SU-DHL-6 (cell line): ENCODE measurements around the gene PHC1.

Experiments
- H2AFZ ChIP-seq: fragments of 200-600 bp; sonication (generic); 2 replicates; pipeline ENCODE4 v1.6.1; 2014; ENCODE audit warnings: low read depth, mild to moderate bottlenecking, moderate library complexity, mixed read lengths, antibody characterized with exemption, low read length; ENCODE audit not compliant: severe bottlenecking
- H3F3A ChIP-seq: fragments of 200-600 bp; shearing (Covaris generic); 2 replicates; pipeline ENCODE4 v1.6.0; 2016; ENCODE audit warnings: antibody characterized with exemption, mild to moderate bottlenecking; ENCODE audit not compliant: insufficient read depth
- H3K27ac ChIP-seq: fragments of 200-600 bp; sonication (generic); 2 replicates; pipeline ENCODE4 v1.5.1; 2016; ENCODE audit warnings: low read depth, mild to moderate bottlenecking, low read length, moderate library complexity, mixed read lengths
- H3K27me3 ChIP-seq: fragments of 200-600 bp; sonication (generic), shearing (Covaris generic); 2 replicates; pipeline ENCODE4 v1.6.0; 2014; ENCODE audit warnings: mild to moderate bottlenecking, low read length
- H3K36me3 ChIP-seq: fragments of 200-600 bp; sonication (generic); 2 replicates; pipeline ENCODE4 v1.6.1; 2014; ENCODE audit warnings: mild to moderate bottlenecking, low read length, mixed read lengths
- H3K4me2 ChIP-seq: fragments of 300-600, 200-600 bp; shearing (Covaris generic), sonication (generic); 2 replicates; pipeline ENCODE4 v1.6.0; 2014; ENCODE audit warnings: low read length, low read depth, mild to moderate bottlenecking; ENCODE audit not compliant: poor library complexity, severe bottlenecking
- H3K4me3 ChIP-seq: fragments of 200-600 bp; sonication (generic); 2 replicates; pipeline ENCODE4 v1.5.1; 2014; ENCODE audit warnings: antibody characterized with exemption, low read length, mild to moderate bottlenecking, mixed read lengths; ENCODE audit not compliant: insufficient read depth, poor library complexity, severe bottlenecking
- H3K79me2 ChIP-seq: fragments of 200-600 bp; sonication (generic); 2 replicates; pipeline ENCODE4 v1.6.1; 2014; ENCODE audit warnings: mild to moderate bottlenecking, low read length, moderate library complexity; ENCODE audit not compliant: insufficient read depth
- H3K9ac ChIP-seq: fragments of 200-600 bp; sonication (generic); 2 replicates; pipeline ENCODE4 v1.7.0; 2014; ENCODE audit warnings: mild to moderate bottlenecking, low read length
- H3K9me2 ChIP-seq: fragments of 200-600 bp; sonication (generic); replicated peaks from 2 replicates; pipeline ENCODE4 v1.6.1; 2014; ENCODE audit warnings: low read length; ENCODE audit not compliant: insufficient read depth
- H3K9me3 ChIP-seq: fragments of 200-600 bp; sonication (generic); 2 replicates; pipeline ENCODE4 v1.6.1; 2014; ENCODE audit warnings: low read length, mixed read lengths; ENCODE audit not compliant: insufficient read depth
- H4K20me1 ChIP-seq: fragments of 200-600 bp; sonication (generic); 2 replicates; pipeline ENCODE4 v1.6.1; 2014; ENCODE audit warnings: low read depth, mild to moderate bottlenecking, antibody characterized with exemption, low read length, moderate library complexity, mixed read lengths
- CTCF ChIP-seq: fragments of 200-600 bp; sonication (generic); IDR thresholded peaks from one replicate; pipeline ENCODE4 v1.5.1; 2017; ENCODE audit warnings: antibody characterized with exemption, mild to moderate bottlenecking, low read length, moderate library complexity; ENCODE audit not compliant: insufficient read depth, poor library complexity, severe bottlenecking
- EZH2phosphoT487 ChIP-seq: fragments of 200-600 bp; sonication (generic), shearing (Covaris generic); conservative IDR thresholded peaks from 2 replicates; pipeline ENCODE4 v1.6.1; 2018; ENCODE audit warnings: mild to moderate bottlenecking, antibody characterized with exemption, low read length, moderate library complexity, mixed read lengths

The PHC1 gene

GRCh38 chr12:8950221-8950527, 35.9 kb downstream of the PHC1 start:
- H3K79me2 ChIP-seq = peaks cover 51% of the 10 kb centered on the region
- TF ChIP-seq CTCF (no peak), EZH2phosphoT487 (no peak)
- peaks cover 7% of the 10 kb centered on the region; the same call in 1 of the 2 replicates for H3K36me3 ChIP-seq
- H3K9me2 ChIP-seq = no peaks in the 10 kb centered on the region
- peak overlapping the region; percentile 69 for H2AFZ ChIP-seq
- H3K27me3 ChIP-seq = no peaks in the 10 kb centered on the region
- peak overlapping the region; percentile 69 for H3K4me3 ChIP-seq
- peak overlapping the region; percentile 96 for H3K4me2 ChIP-seq
- H3K9me3 ChIP-seq = 0 out of 2 replicates have a peak, but pooled peaks cover 6% of the 10 kb centered on the region
- peak overlapping the region; percentile 80 for H3K9ac ChIP-seq
- peak overlapping the region; percentile 86 for H3K27ac ChIP-seq
- H4K20me1 ChIP-seq = no peaks in the 10 kb centered on the region; the same call in 1 of the 2 replicates
- peaks cover 6% of the 10 kb centered on the region for H3F3A ChIP-seq

GRCh38 chr12:8950702-8951478, 36.6 kb downstream of the PHC1 start:
- H3F3A ChIP-seq = peaks cover 6% of the 10 kb centered on the region
- no peaks in the 10 kb centered on the region for H3K9me2 ChIP-seq
- H2AFZ ChIP-seq = peak overlapping the region; percentile 69
- no peaks in the 10 kb centered on the region for H3K27me3 ChIP-seq
- peaks cover 7% of the 10 kb centered on the region; the same call in 1 of the 2 replicates for H3K36me3 ChIP-seq
- H3K4me3 ChIP-seq = peak overlapping the region; percentile 69
- peak overlapping the region; percentile 86 for H3K27ac ChIP-seq
- H3K9me3 ChIP-seq = 0 out of 2 replicates have a peak, but pooled peaks cover 6% of the 10 kb centered on the region
- H4K20me1 ChIP-seq = no peaks in the 10 kb centered on the region; the same call in 1 of the 2 replicates
- peak overlapping the region; percentile 96 for H3K4me2 ChIP-seq
- TF ChIP-seq CTCF (no peak), EZH2phosphoT487 (no peak)
- H3K79me2 ChIP-seq = peaks cover 51% of the 10 kb centered on the region
- peak overlapping the region; percentile 80 for H3K9ac ChIP-seq

- H3K4me3 ChIP-seq = no peak overlapping the region
- H2AFZ ChIP-seq = no peak overlapping the region
- peaks cover 7% of the 10 kb centered on the region; the same call in 1 of the 2 replicates for H3K36me3 ChIP-seq
- H3K4me2 ChIP-seq = peak overlapping the region; percentile 96
- H3F3A ChIP-seq = peaks cover 6% of the 10 kb centered on the region
- TF ChIP-seq CTCF = no peak
- no peak for TF ChIP-seq EZH2phosphoT487
- H3K27me3 ChIP-seq = no peaks in the 10 kb centered on the region
- peaks cover 44% of the 10 kb centered on the region for H3K79me2 ChIP-seq
- H4K20me1 ChIP-seq = no peaks in the 10 kb centered on the region; the same call in 1 of the 2 replicates
- no peaks in the 10 kb centered on the region for H3K9me2 ChIP-seq
- no peak overlapping the region for H3K27ac ChIP-seq
- H3K9ac ChIP-seq = no peak overlapping the region
- H3K9me3 ChIP-seq = 0 out of 2 replicates have a peak, but pooled peaks cover 6% of the 10 kb centered on the region
These were observed 37.4 kb downstream of the PHC1 start for GRCh38 chr12:8951744-8952143.
